Measurements from ENCODE around the gene TSPYL4.

Gene TSPYL4

DNA sequence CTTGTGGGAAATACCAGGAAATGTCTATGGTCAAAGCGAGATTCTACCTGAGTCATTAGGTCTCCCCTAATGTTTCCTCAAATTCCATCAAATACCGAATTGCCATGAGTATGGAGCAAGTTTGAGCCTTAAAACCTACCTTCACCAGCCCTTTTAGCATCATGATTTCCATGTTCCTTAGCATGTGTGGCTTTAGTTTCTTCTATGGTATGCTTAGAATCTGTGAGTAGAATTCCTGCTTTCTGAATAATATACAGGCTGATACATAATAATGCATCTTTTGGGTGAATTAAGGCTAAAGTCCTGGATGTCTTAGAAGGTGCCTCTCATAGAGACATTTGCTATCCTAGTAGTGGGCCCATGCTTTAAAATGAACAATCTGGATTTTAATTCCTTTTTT, 32.0 kb downstream of the TSPYL4 start:
- no peak for DNase-seq

- no peak for DNase-seq
Measured at GRCh38 chr6:116221067-116221466, 32.8 kb downstream of the TSPYL4 start.

DNA sequence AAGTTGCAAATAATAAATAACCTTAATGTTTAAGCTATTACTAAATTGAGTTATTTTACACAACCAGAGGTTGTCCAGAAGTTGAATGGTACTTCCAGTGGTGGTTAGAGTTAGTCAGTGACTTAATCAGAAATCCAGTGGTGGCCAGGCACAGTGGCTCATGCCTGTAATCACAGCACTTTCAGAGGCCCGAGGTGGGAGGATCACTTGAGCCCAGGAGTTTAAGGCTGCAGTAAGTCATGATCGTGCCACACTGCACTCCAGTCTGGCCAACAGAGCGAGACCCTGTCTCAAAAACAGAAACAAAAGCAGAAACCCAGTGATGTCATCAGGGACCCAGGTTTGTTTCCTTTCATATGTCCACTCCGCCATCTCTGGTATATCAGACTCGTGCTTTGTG, 35.0 kb downstream of the TSPYL4 start:
- no peak for DNase-seq

GRCh38 chr6:116218172-116218633, 35.7 kb downstream of the TSPYL4 start:
- no peak for DNase-seq

DNA sequence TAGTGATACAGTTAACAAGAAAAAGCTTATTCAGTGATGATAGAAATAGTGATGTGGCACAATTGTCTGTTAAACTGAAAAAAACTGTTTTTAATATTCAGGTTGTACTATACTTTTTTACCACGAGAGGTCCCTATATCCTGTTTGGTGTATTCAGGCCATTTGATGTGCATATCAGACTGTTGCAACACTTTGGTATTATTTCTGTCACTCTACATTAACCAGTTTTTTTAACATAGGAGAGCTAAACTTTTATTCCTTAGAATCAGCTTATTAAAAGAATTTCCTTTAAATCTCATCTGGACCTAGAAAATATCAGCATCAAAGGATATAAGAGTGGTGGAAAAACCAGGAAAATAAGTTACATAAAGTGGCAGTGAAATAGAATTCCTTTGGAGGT, 36.8 kb downstream of the TSPYL4 start:
- DNase-seq, result no peak

DNA sequence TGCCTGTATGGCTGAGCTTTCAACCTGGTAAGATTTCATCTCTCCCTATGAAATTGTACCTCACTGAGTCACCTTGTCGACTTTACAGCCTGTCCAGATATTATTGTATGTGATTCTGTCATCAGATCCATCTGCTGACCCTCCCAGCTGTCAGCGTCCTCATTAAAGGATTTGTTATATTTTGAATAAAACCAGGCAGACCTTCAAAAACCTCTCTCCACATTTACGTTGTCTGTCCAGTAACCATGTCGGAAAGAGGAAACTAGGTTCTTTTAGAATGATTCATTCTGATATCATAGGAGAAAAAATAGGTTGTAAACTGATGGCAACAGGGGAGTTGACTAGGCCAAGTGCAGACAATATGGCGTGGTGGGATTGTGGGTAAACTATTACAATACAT, 38.5 kb downstream of the TSPYL4 start:
- DNase-seq, result no peak

DNA sequence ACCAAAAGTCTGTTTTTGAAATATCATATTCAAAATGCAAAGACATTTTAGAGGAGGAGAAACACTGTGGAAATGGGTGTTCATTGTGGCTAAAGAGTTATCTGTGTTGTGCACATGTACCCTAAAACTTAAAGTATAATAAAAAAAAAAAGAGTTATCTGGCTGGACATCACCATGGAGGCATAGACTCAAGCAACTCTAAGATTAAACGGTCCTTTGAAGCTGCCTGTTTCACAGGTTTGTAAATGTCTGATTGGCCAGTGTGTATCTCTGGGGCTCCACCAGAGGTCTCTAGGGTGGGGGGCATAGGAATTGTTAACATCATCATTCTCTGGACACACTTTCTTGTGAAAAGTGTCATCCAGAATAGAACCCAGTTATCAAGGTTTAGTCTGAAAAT, 39.2 kb downstream of the TSPYL4 start:
- DNase-seq, result no peak

GRCh38 chr6:116210750-116211425, 43.0 kb downstream of the TSPYL4 start:
- no peak for DNase-seq

GRCh38 chr6:116210316-116210715, 43.6 kb downstream of the TSPYL4 start:
- DNase-seq, result no peak

- no peak for DNase-seq
Measured at GRCh38 chr6:116208056-116208785, 45.7 kb downstream of the TSPYL4 start.

GRCh38 chr6:116206231-116206903, 47.5 kb downstream of the TSPYL4 start:
- DNase-seq, result no peak

- DNase-seq, result no peak
Measured at GRCh38 chr6:116205281-116205680, 48.6 kb downstream of the TSPYL4 start.

DNA sequence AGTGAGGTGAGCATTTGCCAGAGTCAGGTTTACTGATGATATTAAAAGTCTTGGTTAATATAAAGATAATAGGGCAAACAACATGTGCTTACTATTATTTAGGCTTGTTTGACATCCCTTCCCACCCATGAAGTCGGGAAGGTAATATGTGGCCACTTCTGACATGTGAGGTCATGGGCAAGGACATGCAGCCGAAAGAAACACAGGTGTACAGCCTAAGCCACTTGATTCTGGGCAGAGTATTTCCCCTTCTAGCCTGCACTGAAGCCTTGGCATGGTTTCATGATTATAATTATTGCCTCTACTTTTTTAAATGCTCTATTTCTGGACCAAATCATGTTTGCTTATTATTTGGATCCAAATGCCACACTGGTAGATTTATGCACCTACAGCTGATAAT, 52.3 kb downstream of the TSPYL4 start:
- DNase-seq, result no peak

DNA sequence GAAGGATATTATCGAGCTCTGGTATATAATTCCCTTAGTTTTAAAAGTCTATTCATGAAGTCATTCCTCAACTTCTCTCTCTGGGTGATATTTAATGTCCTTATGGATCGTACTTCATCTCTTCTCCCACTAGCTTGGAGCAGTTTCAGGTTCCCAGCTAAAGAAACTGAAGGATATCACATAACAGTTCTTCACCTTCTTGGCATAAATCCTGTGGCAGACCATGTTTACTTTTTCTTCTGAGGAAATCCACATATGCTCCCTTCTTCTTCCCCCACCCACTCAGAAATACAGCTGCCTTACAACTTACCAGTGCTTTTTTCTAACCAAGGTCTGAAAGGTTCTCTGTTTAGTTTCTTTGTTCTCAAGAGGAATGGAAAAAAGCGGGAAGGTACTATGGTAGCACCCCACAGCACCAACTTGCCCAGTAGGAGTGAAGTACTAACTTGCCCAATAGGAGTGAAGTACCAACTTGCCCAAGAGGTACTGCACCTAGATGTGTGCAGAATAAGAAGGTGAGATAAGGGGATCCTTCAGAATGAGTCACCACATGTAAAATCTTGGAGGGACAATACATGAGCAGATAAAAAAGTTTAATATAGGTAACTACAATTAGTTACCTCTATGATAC, 53.1 kb downstream of the TSPYL4 start:
- no peak for DNase-seq

Data from activated gamma-delta T cell (primary cell).